Cardiac septum (tissue), 1 donor: ENCODE data around the gene ATXN1. TPM values are rescaled to one million over a fixed set of nuclear protein-coding genes. Genes with fewer than 3 reads are reported as not detected.

Source experiments
- DNase-seq: peaks from one replicate; pipeline ENCODE4 v3.0.0-alpha.2; 2020; ENCODE audit warnings: low spot score
- intact Hi-C: fragments of 100-400 bp; cut with DNase I; formaldehyde crosslinking; loops from one replicate; pipeline ENCODE4 v1.14.0; 2022
- total RNA-seq: library from RNA; stranded (reverse); fragmentation: NEBNext Ultra II Directional; extraction: Animal tissue kit (Norgen Biotek cat#: 25700); gene quantifications from one replicate; pipeline ENCODE4 v1.2.1, GENCODE V29; 2021
- donor health status: DM: no; HTN: no; CAD: no.

The ATXN1 gene
- total RNA-seq, 1 donor from 2014 or later: 40.2 TPM

DNA sequence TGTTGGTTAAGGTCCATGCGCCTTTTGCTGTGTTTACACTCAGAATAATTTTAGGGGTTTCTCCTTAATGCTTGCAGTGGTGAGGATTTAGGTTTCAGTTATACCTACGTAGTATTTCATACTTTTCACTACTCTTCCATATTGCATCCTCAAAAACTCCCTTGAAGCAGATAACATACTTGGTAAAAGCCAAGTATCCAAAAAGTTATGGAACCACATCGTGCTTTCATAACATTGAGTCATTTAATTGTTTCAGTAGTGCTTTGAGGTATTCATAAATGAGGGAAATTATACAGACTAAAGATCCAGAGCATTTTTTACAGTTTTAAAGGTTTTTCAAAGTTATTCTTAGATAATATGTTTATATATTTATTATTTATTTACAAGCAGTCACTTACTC, 4.0 kb upstream of the ATXN1 start:
- intact Hi-C loops: loop anchor here (1.0 to 10.0 kb wide), 3 partner anchors 199 to 520 kb away; no protein-coding TSS in a partner anchor
- no peak for DNase-seq

- intact Hi-C loops: loop anchor here (5.0 to 10.0 kb wide), 4 partner anchors 222 to 520 kb away; no protein-coding TSS in a partner anchor
Observed at GRCh38 chr6:16764188-16764950, 3.1 kb upstream of the ATXN1 start.

DNA sequence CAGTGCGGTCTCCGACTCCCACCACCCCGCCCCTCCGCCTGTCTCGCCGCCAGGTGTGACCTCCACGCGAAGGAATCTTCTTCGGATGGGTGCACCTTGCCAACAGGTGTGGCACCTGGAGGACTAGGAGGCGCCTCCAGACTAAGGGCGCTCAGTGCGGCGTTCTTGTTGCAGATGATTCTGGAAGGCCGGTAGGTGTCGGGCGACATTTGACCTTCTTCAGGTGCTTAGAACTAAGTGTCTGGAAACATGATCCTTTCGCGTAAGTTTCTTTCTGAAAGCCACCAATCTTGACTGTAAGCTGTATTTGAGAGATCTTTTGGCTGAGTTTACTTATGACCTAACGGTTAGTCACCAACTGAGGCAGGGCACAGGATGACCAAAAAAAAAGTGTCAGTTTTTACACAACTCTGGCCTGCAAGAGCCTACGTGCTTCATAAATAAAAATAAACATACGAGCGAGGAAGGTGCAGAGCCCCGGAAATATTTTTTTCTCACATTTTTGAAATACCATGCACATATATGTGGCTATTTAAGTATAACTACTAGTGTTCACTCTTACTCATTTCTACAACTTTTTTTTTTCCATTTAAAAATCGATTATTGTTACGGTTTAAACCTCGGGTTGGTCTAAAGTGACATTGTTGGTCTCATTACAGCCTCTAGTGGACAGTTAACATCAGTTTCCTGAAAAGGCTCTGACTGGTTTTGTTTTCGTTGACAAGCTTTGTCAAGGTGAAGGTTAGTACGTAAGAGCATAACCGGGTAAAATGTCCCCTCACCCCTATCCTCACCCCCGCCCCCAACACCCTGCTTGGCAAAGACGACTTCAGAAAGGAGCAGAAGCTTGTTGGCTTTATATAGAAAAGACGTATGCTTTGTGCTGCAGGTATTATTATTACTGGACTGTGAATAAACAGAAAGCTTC, 1.6 kb upstream of the ATXN1 start:
- no peak for DNase-seq
- intact Hi-C loops: loop anchor here (2.0 to 10.0 kb wide), 5 partner anchors 221 to 518 kb away; no protein-coding TSS in a partner anchor

More at GRCh38 chr6:16764188-16764950, 3.1 kb upstream of the ATXN1 start:
- DNase-seq: no peak

- DNase-seq: no peak
- intact Hi-C loops: loop anchor here (2.0 to 10.0 kb wide), 5 partner anchors 220 to 517 kb away; no protein-coding TSS in a partner anchor
Observed at GRCh38 chr6:16762268-16762549, 949 bp upstream of the ATXN1 start.

DNA sequence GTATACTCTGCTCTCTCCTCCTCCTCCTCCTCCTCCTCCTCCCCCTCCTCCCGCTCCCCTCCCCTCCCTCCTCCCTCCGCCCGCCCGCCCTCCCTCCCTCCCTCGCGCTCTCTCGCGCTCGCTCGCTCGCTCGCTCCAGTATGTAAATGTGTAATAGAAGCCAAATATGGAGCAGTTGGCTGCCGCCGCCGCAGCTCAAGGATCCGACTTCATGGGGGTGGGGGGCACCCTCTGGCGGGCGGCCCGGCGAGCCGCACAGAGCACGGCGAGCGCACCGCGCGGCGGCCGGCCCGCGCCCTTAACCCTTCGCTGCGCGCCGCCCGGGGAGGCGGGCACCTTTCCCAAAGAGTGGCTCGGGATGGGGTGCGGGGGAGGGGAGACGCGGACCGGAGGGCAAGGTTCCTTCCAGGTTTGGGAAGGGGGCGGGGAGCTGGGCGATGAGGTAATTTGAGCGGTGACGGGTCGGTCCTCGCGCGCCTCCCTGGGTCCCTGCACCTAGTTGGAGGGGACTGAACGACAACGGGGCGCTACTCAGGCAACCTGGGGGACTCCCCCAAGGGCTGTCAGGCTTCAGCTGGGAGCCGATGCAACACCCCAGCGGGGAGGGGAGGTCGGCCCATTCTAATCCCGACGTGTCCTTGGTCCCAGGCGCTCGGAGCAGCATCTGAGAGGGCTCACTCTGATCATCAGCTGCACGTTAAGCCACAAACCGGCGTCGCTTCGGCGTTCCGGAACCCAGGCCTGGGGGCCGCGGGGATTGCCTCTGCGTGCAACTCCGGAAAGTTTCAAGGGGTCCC, 409 bp upstream of the ATXN1 start:
- intact Hi-C loops: loop anchor here (2.0 to 10.0 kb wide), 5 partner anchors 219 to 517 kb away; no protein-coding TSS in a partner anchor
- peak; percentile 94 for DNase-seq

DNA sequence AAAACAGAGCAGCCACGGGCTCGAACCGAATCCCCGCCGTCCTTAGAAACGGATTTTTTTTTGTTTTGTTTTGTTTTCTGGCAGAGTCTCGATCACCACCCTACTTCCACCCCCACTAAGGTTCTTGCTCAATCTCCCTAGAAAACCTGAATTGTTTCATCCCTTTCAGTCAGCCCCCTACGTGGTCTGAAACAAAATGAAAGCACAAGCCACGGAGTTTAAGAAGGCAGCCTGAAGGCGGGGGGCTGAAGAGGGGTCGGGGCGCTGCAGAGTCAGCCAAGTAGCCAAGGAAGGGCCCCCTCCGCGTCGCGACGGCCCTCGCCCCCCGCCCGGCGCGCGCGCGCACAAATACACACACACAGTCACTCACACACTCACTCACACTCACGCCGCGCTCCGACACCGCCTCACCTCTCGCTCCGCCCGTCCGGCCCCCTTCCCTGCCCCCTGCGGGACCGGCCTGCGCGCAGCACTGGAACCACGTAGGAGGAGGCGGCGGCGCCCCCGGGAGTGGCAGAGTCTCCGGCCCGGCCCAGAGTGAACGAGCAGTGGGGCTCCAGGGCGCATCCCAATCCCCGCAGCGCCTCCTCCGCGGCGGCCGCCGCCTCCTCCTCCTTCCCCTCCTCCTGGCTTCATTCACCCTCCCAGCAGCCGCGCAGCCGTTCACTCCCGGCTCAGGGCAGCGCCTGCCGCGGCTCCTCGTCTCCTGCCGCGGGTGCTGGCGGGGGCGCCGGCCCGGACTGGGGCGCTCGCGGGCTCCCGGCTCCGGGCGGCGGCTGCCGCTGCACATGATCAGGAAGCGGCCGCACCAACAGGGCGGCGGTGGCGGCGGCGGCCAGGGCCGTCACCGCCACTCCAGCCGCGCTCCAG, 1.4 kb downstream of the ATXN1 start:
- intact Hi-C loops: loop anchor here (5.0 to 10.0 kb wide), 4 partner anchors 218 to 515 kb away; no protein-coding TSS in a partner anchor
- peak; percentile 95 for DNase-seq

DNA sequence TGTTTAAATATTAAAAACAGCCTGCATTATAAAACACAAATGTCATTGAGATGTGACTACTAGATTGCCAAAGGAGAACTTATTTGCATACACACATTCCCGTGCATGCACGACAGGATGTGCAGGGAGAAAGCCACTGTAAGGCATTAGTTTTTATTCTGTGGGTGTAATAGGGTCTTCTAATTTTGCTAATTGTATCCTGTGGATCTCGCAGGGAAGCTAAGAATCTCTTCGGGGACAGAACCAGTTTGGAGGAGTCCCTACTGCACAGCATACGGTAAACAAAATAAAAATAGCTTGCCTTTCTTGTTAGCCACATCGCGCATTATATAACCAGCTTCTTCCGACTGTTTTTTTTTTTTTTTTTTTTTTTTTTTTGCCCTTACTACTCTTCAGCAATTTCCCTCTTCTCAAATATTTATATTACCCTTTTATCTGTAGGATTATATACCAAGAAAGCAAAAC, 2.0 kb downstream of the ATXN1 start:
- intact Hi-C loops: no loop called here
- DNase-seq: no peak

DNA sequence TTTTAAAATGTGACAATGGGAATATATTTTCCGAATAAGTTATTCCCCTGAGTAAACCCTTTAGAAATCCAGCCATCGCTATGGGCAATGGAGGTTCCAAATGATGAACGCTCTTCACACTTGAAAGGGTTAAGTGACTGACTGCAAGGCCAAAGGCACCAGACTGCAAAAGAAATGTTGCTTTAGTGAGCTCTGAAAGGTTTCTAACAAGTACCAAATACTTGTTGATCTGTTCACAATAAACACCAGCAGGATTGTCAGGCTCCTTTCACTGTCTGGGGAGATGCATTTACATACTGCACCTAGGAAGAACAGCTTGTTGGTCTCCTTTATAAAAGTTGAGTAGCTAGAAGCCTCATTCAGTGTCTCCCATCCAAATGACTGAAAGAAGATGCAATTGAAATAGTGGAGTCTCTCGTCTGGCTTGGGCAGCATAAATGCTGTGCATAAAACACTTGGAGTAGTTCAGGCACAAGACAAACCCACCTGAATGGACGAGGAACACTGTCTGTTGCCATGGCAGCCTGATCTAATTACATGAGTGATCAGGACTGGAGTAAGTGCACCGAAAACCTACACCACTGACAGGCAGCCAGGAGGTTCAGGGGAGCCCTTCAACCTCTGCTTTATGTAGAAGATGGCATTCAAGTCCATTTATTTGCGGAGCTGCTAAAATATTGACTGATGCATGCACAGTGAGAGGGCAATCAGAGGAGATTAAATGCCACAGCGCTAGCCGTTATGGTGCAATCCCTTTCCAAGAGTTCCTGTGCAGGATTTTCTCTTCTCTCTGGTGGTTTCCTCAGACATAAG, 2.9 kb downstream of the ATXN1 start:
- intact Hi-C loops: no loop called here
- no peak for DNase-seq

GRCh38 chr6:16757332-16757731, 3.9 kb downstream of the ATXN1 start:
- DNase-seq: no peak
- intact Hi-C loops: no loop called here

- intact Hi-C loops: no loop called here
Observed at GRCh38 chr6:16756660-16757255, 4.5 kb downstream of the ATXN1 start.

GRCh38 chr6:16755544-16755943, 5.7 kb downstream of the ATXN1 start:
- no peak for DNase-seq
- intact Hi-C loops: no loop called here

More at GRCh38 chr6:16756660-16757255, 4.5 kb downstream of the ATXN1 start:
- no peak for DNase-seq

DNA sequence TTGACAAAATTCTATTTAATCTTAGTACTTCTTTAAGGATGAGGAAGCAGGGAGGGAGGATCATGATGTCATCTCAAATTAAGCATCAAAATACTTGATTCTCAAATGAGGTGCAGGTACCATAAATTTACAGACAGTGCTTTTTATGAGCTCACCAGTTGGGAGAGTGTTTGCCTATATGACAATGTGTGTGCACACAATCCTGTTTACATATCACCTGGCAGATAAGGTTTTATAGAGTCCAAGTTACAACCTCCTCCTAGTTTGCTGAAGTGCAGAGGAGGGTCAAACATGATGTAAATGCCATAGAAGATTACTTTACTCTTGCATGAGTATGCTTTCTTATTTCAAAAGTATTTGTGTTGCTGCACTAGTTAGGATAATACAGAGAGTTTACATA, 6.4 kb downstream of the ATXN1 start:
- no peak for DNase-seq
- intact Hi-C loops: no loop called here

DNA sequence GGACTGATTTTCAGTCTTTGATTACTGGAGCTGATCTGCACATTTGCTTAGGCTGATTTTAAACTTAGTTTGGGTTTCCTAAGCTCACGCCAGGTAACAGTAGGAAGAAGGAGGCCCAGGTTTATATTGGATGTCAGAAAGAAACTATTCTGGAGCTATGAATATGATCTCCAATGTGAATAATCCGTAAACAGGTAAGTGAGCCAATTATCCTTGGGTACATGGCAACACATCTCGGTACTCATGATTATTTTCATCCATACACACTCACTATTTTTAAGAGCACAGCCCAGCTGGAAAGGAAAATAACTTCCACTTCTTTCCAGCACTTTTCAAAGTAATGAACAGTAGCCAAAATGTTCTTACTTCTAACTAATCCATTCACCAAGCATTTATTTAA, 7.0 kb downstream of the ATXN1 start:
- no peak for DNase-seq
- intact Hi-C loops: no loop called here

- intact Hi-C loops: no loop called here
- no peak for DNase-seq
Observed at GRCh38 chr6:16753341-16753740, 7.9 kb downstream of the ATXN1 start.

DNA sequence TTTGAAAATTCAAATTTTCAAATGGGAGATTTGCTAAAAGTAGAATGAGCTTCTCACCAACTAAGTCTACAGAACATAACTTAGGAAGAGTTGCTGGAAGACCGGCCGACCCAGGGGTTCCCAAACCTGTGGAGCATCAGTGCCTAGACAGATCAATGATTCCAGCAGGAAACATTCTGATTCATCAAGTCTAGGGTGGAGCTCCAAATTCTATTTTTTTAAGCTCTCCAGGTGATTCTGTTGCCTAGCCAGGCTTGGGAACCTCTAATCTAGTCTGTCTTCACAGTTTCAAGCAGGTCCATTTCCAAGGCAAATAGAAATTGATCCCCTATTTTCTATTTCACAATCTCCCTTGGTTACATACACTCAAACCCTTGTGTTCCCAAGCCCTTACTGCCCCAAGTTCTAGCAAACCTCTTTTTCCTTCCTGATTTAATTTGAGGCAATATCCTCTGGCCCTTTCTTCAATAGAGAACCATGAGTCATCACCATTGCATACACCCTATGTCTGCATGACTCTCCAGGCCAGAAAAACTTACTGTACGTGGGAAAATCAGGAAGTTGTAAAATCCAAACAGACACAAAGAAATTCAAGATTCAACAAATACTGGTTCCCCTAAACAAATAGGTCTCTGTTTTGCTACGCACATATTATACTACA, 8.9 kb downstream of the ATXN1 start:
- intact Hi-C loops: no loop called here
- no peak for DNase-seq

DNA sequence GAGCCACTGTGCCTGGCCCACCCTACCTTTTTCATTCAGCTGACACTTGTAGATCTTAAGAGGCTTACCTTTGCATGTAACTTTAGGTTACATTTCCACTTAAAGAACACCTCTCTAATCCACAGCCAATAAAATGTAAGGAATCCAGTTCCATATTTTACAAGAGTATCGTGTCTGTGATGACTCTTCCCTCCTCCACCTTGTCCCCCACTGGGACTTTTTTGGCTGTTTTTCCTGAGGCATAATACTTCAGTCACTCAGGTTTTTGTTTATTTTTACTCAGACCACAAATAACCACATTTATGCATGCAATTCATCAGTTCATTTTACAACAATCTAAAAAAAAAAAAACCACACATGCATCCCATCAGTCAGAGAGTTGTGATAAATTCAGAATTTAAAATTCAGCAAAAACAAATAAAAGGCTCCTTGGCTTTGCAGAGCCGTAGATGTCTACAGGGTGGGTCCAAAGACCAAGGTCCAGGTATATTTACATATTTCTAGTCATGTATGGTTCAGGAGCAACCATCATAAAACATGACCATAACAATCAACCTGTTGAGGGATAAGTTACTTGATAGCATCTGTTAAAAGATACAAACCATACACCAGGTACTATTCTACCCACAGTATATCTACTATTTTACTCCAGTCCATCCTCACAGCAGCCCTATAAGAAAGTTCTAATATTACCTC, 9.9 kb downstream of the ATXN1 start:
- DNase-seq: no peak
- intact Hi-C loops: no loop called here
